GM20000 (cell line): Measurements from ENCODE around the gene CEMIP2.
"Not testable (repeated sequence)": the region's sequence is repeated elsewhere in the genome, so short reads cannot be mapped to it uniquely, and the experiment has no call there.

Source experiments
- DNase-seq: peaks from one replicate; pipeline ENCODE4 v3.0.0; 2012; ENCODE audit warnings: low spot score
- CTCF ChIP-seq: IDR thresholded peaks from 2 replicates; pipeline ENCODE4 v1.5.1; 2012; ENCODE audit warnings: mild to moderate bottlenecking, control low read depth; ENCODE audit errors: extremely low read depth, missing control alignments

CEMIP2 gene

DNA sequence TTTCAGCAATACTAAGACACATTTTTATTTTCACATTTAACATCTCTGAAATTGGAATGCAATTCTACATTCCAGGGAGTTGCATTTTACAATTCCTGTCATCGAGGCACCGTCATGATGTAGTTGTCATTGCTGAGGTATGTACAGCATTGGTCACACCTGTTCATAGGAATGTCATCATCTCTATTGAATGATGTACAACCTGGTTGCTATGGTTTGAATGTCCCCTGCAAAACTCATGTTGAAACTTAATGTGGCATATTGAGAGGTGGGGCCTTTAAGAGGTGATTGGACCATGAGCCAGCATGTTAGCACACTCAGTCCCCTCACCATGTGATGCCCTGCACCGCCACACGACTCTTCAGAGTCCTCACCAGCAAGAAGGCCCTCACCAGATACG is 103.1 kb downstream of the CEMIP2 start:
- no peak for DNase-seq
- TF ChIP-seq CTCF, result no peak

DNA sequence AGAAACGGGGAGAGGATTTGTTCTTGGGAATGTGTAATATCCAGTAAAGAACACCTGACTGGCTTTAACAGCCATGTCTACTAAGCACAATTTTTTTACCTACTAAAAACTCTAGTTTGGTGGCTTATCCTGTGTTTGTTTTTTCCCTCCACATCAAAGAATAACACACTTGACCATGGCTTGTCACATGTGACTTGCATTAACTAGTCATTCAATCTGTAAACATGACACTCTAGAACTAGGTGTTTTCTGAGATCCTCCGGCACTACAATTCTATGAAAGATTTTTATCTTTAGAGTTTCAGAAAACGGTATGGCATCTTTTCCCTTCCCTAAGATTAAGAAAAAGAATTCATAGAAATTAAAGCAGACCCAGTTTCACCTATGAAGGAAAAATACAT is 103.7 kb downstream of the CEMIP2 start:
- no peak for DNase-seq
- no peak for TF ChIP-seq CTCF

- DNase-seq, result no peak
- no peak for TF ChIP-seq CTCF
Measured at GRCh38 chr9:71663931-71664459, 104.3 kb downstream of the CEMIP2 start.

DNA sequence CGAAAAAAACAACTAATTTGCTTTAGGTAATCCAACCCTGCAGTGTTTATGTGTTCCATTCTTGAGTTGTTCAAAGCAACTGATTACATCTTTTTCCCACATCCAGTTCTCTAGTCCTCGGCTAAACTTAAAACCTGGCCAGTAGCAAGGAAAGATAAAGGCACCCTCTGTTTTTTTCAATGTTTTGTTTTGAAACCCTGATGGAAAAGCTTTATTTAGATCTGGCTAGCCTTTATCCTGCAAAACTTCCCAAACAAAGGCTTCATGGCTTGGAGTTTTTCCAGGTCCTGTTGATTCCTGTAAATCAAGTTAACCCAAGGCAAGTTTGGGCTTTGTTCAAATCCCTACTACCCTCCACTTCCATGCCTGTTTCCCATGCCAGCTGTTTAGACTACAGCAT is 105.1 kb downstream of the CEMIP2 start:
- no peak for TF ChIP-seq CTCF
- DNase-seq, result no peak

GRCh38 chr9:71662082-71662481 is 106.2 kb downstream of the CEMIP2 start:
- DNase-seq, result no peak
- no peak for TF ChIP-seq CTCF

DNA sequence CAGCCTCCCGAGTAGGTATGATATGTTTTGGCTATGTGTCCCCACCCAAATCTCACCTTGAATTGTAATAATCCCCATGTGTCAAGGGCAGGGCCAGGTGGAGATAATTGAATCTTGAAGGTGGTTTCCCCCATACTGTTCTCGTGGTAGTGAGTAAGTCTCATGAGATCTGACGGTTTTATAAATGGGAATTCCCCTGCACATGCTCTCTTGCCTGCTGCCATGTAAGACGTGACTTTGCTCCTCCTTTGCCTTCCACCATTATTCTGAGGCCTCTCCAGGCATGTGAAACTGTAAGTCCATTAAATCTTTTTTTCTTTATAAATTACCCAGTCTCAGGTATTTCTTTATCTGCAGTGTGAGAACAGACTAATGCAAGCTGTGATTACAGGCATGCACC is 111.0 kb downstream of the CEMIP2 start:
- not testable (repeated sequence) for DNase-seq

- no peak for DNase-seq
- no peak for TF ChIP-seq CTCF
Measured at GRCh38 chr9:71656496-71656895, 111.8 kb downstream of the CEMIP2 start.

- no peak for DNase-seq
- TF ChIP-seq CTCF, result no peak
Measured at GRCh38 chr9:71655778-71656177, 112.5 kb downstream of the CEMIP2 start.
